Measurements from ENCODE around the gene ZNF177.

The ZNF177 gene

DNA sequence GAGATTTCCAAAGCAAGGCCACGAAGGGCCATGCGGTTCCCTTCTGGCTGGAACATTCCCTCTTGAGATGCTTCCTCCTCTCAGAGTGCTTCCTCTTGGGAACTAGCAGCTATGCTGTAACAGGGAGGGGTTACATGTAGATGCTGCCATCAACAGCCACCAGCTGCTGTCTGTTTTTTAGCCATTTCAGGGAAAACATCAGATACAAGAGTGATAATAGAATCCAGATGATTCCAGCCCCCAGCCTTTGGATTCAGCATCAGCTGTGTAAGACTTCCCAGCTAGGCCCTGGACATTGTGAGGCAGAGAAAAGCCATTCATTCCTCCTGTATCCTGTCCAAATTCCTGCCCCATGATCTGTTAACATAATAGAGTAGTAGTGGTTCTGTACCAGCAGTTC is 8.2 kb upstream of the ZNF177 start:
- TF ChIP-seq, protein P1, sequence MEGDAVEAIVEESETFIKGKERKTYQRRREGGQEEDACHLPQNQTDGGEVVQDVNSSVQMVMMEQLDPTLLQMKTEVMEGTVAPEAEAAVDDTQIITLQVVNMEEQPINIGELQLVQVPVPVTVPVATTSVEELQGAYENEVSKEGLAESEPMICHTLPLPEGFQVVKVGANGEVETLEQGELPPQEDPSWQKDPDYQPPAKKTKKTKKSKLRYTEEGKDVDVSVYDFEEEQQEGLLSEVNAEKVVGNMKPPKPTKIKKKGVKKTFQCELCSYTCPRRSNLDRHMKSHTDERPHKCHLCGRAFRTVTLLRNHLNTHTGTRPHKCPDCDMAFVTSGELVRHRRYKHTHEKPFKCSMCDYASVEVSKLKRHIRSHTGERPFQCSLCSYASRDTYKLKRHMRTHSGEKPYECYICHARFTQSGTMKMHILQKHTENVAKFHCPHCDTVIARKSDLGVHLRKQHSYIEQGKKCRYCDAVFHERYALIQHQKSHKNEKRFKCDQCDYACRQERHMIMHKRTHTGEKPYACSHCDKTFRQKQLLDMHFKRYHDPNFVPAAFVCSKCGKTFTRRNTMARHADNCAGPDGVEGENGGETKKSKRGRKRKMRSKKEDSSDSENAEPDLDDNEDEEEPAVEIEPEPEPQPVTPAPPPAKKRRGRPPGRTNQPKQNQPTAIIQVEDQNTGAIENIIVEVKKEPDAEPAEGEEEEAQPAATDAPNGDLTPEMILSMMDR (IDR thresholded peaks at IDR 0.05; ENCODE audit: low read depth, low read length), result no peak
- DNase-seq (ENCODE audit: low read depth in 2 of 2), result no peak
- no peak overlapping the region for H3K4me3 ChIP-seq (replicated peaks in 1 of 2; ENCODE audit: low read depth in 2 of 2, low read length in 2 of 2)

DNA sequence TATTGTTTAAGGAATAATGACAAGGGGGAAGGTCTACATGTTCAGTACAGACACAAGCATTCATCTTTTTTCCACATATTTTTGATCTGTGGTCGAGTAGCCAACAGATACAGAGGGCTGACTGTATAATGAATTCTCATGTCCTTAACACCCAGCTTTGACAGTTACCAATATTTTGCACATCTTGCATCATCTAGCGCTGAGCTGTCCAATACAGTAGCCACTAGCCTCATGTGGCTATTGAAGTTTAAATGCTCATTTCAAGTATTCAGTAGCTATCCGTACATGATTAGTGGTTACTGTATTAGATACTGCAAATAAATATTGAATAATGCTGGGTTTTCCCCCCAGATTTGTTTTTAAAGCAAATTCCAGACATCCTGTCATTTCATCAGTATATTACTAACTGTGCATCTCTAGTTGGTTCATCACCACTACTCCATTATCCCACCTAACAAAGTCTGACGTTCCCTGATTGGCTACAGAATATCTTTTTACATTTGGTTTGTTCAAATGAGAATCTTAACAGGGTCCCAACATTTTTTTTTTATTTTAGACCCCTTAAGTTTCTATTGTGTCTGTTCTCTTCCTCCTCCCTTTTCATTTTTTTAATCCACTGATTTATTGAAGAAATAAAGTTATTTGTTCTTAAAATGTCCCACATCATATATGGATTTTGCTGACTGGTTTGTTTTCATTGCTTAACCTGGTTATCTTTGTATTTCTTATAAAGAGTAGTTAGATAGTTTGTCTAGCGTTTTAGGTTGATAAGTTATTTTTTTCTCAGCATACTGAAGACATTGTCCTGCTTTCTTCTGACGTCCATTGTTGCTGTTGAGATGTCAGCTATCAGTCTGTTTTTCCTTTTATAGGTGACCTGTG is 8.2 kb downstream of the ZNF177 start:
- DNase-seq (ENCODE audit: low read depth in 2 of 2), result no peak
- H3K4me3 ChIP-seq (replicated peaks in 1 of 2; ENCODE audit: low read depth in 2 of 2, low read length in 2 of 2), result no peak overlapping the region
- TF ChIP-seq, protein P1 (IDR thresholded peaks at IDR 0.05; ENCODE audit: low read depth, low read length), result no peak

DNA sequence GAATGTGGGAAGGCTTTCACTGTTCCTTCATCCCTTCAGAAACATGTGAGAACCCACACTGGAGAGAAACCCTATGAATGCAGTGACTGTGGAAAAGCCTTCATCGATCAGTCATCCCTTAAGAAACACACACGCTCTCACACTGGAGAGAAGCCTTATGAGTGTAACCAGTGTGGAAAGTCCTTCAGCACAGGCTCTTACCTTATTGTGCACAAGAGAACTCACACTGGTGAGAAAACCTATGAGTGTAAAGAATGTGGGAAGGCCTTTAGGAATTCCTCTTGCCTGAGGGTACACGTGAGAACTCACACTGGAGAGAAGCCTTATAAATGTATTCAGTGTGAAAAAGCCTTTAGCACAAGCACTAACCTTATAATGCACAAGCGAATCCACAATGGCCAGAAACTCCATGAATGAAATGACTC is 18.6 kb downstream of the ZNF177 start:
- no peak overlapping the region for H3K4me3 ChIP-seq (replicated peaks in 1 of 2; ENCODE audit: low read depth in 2 of 2, low read length in 2 of 2)
- peak in 1 of 2 donors; percentile 10 for DNase-seq (ENCODE audit: low read depth in 2 of 2)

DNA sequence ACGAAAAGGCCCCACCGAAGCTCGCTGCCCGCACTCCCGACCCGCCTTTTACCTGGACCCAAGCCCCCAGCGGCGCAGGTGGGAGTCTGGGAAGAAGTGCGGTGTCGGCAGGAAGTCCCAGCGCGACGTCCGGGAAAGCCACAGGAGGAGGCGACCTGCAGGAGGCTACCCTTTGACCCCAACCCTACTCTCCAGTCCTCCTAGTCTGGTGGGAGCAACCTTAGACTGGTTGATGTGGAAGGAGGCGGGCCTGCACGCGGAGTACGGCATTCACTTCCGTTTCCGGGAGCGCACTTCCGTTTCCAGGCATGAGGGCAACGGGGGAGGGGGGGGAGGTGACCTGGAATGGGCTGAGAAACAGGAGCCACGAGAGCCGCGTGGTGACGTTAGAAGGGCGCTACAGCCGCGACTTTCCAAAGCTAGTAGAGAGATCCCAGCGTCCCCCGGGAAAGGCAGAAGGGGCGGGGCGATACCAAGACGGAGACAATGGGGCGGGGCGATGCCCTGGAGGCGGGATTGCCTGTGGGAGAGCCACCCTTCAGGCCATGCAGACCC is 44.1 kb downstream of the ZNF177 start:
- TF ChIP-seq, protein P1 (IDR thresholded peaks at IDR 0.05; ENCODE audit: low read depth, low read length), result no peak
- peak overlapping the region; percentile 69 to 81 for H3K4me3 ChIP-seq (replicated peaks in 1 of 2; ENCODE audit: low read depth in 2 of 2, low read length in 2 of 2)

More for the DNA sequence above, 18.6 kb downstream of the ZNF177 start:
- TF ChIP-seq, protein P1 (IDR thresholded peaks at IDR 0.05; ENCODE audit: low read depth, low read length), result no peak

DNA sequence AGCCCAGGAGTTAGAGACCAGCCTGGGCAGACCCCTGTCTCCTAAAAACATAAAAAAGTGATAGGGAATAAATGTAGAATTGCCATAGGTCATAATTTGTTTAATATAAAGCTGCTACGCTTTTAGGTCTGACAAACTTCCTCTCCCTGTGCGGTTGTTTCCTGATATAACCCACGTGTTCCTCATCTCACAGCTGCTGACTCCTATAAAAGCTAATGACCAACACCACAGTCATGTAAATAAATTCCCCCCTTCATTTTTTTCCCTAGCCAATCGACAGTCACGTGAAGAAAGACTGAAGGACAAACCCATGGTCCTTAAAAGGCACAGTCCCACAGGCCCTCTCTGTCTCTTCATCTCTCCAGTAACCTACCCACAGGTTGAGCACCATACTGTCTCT is 45.0 kb downstream of the ZNF177 start:
- DNase-seq (ENCODE audit: low read depth in 2 of 2), result no peak
- H3K4me3 ChIP-seq (replicated peaks in 1 of 2; ENCODE audit: low read depth in 2 of 2, low read length in 2 of 2), result no peak overlapping the region
- TF ChIP-seq, protein P1 (IDR thresholded peaks at IDR 0.05; ENCODE audit: low read depth, low read length), result no peak

More for the DNA sequence above, 44.1 kb downstream of the ZNF177 start:
- DNase-seq (ENCODE audit: low read depth in 2 of 2), result peak; percentile 89 to 94

DNA sequence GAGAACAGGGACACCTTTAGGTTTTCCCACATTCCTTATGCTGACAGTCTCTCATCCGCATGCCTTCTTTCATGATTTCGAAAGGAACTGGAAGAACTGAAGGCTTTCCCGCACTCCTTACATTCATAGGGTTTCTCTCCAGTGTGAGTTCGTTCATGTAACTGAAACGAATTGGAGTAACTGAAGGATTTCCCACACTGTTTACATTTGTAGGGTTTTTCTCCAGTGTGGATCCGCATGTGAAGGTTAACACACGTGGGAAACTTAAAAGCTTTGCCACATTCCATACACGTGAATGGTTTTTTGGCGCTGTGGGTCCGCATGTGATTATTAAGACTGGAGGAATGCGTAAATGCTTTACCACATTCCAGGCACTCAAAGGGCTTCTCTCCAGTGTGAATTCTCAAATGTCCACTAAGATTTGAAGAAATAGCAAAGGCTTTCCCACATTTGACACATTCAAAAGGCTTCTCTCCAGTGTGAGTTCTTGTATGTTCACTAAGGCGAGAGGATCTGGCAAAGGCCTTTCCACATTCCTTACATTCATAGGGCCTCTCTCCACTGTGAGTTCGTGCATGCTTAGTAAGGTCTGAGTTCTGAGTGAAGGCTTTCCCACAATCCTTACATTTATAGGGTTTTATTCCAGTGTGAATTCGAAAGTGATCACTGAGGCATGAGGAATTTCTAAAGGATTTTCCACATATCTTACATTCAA is 50.6 kb downstream of the ZNF177 start:
- no peak for DNase-seq (ENCODE audit: low read depth in 2 of 2)
- TF ChIP-seq, protein P1 (IDR thresholded peaks at IDR 0.05; ENCODE audit: low read depth, low read length), result no peak
- no peak overlapping the region for H3K4me3 ChIP-seq (replicated peaks in 1 of 2; ENCODE audit: low read depth in 2 of 2, low read length in 2 of 2)
